Activated T-cell treated with anti-CD3 and anti-CD28 coated beads for 1 hour (primary cell): ENCODE results near the gene APOL1.
"Not testable (repeated sequence)": the region's sequence is repeated elsewhere in the genome, so short reads cannot be mapped to it uniquely, and the experiment has no call there.

ENCODE experiments used
- DNase-seq: peaks from one replicate; pipeline ENCODE4 v3.0.0-alpha.2; 2020; ENCODE audit warnings: low read depth

The APOL1 gene

DNA sequence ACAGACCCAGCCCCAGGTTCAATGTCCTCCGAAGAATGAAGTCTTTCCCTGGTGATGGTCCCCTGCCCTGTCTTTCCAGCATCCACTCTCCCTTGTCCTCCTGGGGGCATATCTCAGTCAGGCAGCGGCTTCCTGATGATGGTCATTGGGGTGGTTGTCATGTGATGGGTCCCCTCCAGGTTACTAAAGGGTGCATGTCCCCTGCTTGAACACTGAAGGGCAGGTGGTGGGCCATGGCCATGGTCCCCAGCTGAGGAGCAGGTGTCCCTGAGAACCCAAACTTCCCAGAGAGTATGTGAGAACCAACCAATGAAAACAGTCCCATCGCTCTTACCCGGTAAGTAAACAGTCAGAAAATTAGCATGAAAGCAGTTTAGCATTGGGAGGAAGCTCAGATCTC lies 14.1 kb downstream of the APOL1 start:
- no peak for DNase-seq

DNA sequence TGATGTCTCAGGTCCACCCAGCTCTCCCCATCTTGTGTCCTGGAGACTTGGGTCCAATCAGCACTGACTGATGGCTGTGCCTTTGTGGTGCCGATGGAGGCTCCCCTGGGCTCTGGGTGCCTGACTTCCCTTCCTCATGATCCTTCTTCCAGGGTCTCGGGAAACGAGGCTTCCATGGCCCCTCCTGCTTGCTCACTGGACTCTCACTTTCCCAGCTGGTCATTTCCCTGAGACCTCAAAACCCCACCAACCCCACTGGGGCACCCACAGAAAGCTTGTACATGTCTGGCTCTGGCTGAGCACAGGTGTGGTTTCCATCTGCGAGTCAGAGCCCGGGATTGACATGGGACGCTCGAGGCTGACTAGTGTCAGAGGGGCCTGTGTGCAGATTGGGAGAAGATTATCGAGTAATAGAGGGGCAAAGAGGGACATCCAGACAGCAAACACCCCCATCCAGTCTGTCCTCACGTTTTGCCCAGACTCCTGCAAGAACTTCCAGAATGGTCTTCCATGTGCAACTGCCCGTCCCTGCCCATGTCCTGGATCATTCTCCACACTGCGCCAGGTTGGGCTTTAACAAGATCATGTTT lies 15.1 kb downstream of the APOL1 start:
- DNase-seq = no peak

GRCh38 chr22:36271231-36271630 lies 18.3 kb downstream of the APOL1 start:
- not testable (repeated sequence) for DNase-seq

DNA sequence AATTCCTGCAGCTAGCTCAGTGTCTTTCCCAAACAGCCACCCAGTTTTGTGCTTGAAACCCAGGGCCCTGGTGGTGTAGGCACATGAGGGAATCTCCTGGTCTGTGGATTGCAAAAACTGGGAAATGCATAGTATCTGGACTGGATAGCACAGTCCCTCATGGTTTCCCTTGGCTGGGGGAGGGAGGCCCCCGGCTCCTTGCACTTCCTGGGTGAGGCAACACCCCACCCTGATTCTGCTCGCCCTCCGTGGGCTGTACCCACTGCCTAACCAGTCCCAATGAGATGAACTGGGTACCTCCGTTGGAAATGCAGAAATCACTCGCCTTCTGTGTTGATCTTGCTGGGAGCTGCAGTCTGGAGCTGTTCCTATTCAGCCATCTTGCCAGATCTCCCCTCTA lies 19.0 kb downstream of the APOL1 start:
- DNase-seq = not testable (repeated sequence)

DNA sequence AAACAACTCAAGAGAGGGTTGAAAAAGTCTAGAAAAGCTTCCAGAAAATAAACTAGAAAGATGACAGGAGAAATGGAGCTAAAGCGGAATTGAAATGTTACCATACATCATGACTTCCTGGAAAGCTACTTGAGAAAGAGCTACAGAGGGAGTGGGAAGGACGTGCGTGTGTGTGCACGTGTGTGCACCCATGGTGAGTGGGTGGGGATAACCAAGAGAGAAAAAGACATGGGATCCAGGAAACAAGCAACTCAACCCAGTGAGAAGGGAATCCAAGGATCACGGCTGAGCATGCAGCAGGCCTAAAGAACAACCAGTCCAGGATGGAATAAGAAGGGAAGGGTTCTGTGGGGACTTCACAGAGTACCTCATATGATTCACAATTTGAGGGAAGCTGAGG lies 21.6 kb downstream of the APOL1 start:
- DNase-seq = no peak

- peak; percentile 44 for DNase-seq
Observed at GRCh38 chr22:36277482-36278291, 24.8 kb downstream of the APOL1 start.

- no peak for DNase-seq
Observed at GRCh38 chr22:36279219-36279666, 26.3 kb downstream of the APOL1 start.

DNA sequence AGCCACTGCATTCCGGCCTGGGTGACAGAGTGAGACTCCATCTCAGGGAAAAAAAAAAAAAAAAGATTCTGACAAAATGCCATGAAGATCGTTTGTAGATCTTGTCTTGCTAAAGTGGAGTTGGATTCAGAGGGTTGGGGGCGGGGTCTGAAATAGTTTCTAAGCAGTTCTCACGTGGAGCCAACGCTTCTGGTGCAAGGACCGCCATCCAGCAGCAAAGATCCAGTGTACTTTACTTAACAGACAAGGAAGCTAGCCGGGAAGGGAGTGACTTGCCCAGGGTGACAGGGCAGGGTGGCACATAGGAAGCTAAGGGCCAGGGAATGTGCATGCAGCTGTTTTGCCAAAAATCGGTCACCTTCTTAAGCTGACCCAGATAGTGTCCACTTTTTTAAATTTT lies 27.4 kb downstream of the APOL1 start:
- DNase-seq = no peak

GRCh38 chr22:36281781-36282327 lies 28.9 kb downstream of the APOL1 start:
- DNase-seq = no peak

DNA sequence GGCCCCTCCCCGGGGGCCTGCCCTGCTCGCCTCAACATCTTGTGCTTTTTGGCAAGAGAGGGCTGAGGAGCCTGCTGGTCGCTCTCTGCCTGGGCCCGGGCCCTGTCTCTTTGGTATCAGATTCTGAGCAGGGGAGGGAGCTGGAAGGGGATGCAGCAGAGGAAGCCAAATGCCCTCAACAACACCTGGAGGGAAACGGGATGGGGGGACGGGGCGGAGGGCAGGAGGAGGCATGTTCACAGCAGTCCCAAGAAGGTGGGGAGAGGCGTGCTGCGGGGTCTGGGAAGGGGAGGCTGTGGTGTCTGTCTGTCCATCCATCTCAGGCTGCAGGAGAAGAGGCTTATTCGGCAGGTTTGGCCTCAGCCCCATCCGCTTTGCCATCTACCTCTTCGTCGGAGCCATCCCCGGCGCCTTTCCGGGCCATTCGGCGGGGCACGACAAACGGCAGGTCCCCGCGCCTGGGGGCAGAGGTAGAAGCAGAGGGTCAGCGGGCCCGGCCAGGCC lies 29.4 kb downstream of the APOL1 start:
- no peak for DNase-seq

- DNase-seq = no peak
Observed at GRCh38 chr22:36284171-36284571, 31.2 kb downstream of the APOL1 start.

DNA sequence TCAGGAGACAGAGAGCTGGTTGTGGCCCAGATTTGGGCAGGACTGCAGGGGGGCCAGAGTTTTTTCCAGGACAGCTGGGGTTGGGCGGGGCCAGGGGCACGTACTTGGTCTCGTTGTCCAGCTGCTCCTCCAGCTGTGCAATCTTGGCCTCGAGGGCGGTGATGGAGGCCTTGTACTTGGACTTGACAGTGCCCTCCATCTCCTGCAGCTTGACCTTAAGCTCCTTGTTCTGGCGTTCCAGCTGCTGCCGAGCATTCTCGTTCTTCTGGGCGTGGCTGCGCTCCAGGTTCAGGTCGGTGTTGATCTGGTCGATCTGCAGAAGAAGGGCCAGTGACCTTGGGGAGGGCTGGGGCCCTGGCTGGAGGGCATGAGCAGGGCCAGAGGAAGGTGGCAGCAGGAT lies 32.1 kb downstream of the APOL1 start:
- no peak for DNase-seq

DNA sequence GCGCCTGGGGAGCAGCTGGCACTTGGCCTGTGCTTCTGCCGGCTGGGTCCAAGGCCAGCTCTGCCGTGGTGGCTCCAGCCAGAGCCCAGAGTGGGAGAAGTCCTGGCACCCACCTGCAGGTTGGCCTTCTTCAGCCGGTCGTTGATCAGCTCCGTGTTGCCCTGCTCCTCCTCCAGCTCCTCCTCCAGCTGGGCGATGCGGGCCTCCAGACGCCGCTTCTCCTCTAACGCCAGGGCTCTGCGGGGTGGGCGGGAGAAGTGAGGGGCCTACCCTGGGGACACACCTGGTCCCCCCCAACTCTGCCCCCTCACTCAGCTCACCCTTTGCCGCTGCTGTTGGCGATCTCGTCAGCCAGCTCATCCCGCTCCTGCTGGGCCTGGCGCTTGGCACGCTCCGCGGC lies 32.6 kb downstream of the APOL1 start:
- DNase-seq = no peak

DNA sequence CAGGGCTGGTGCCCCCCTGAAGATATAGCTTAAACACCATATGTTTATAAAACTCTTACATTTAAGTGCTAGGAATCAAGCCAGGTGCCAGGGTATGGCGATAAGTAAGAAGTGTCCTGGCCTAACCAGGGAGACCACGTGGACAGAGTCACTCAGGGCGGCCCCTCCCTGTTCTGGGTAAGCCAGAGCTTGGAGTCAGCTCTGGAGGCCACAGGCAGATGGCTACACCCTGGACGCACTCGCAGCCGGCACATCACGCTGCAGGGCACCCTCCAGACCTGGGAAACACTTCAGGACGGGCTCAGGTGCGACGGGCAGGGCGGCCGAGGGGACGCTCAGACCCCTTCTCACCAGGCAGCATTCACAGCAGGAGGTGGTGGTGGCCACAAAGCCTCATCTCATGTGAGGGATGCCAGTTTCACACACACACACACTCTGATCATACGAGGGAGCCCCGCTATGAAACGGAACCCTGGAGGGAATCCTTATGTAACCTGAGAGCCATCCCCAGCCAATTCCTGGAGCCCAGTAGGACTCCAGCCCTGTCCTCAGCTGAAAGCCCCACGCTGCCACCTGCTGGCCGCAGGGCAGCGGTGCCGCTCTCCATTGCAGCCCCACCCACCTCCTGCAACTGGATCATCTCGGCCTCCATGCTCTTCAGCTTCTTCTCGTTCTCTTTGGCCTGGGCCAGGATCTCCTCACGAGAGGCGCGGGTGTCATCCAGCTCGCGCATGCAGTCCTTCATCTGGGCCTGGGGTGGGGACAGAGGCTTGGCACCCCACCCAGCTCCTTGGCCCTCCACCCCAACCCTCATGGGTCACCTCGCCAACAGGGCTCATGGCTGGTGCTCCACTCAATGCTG lies 33.4 kb downstream of the APOL1 start:
- peak; percentile 68 for DNase-seq

DNA sequence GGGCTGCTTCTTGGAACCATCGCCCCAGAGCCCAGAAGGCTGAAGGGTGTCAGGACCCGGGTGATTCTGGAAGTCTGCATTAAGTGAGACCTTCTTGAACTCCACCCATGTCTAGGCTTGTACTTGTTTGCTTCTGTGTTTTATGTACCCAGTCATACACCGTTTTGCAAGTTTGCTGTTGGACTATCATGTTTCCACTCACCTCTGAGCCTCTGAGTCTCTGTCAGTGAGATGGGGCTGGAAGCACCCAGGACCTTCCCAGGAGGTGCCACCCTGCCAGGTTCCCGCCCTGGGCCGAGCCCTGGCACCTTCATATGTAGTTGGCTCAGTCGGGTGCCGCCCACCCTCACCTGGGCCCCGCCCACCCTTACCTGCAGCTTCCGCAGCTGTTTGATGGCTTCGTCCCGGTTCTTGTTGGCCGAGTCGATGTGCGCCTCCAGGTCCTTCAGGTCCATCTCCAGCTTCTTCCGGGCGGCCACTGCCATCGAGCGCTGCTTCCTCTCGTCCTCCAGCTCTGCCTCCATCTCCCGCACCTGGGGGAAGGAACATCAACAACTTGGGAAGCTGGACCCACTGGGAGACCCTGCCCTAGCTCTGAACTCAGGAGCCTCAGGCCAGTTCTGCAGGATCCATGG lies 35.1 kb downstream of the APOL1 start:
- no peak for DNase-seq

- no peak for DNase-seq
Observed at GRCh38 chr22:36288571-36289405, 35.9 kb downstream of the APOL1 start.

DNA sequence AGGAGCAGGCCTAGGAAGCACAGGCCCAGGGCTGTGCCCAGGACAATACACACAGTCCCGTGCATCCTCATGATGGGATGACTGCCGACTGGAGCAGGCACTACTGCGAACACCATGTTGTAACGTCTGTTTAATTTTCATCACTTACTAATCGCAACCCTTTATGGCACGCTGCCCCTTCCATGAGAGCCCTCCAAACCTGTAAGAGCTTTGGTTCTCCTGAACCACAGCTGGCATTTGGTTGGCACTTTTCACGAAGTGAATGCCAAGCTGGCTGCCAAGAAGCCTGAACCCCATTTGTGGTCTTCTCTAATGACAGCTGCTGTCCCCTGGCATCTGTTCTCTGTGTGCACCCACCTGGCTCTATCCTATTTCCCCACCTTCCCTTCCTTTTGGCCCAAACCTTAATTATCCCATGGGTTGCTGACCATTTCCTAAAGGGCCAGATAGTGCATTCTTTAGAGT lies 36.5 kb downstream of the APOL1 start:
- no peak for DNase-seq

- not testable (repeated sequence) for DNase-seq
Observed at GRCh38 chr22:36289948-36290371, 37.0 kb downstream of the APOL1 start.

DNA sequence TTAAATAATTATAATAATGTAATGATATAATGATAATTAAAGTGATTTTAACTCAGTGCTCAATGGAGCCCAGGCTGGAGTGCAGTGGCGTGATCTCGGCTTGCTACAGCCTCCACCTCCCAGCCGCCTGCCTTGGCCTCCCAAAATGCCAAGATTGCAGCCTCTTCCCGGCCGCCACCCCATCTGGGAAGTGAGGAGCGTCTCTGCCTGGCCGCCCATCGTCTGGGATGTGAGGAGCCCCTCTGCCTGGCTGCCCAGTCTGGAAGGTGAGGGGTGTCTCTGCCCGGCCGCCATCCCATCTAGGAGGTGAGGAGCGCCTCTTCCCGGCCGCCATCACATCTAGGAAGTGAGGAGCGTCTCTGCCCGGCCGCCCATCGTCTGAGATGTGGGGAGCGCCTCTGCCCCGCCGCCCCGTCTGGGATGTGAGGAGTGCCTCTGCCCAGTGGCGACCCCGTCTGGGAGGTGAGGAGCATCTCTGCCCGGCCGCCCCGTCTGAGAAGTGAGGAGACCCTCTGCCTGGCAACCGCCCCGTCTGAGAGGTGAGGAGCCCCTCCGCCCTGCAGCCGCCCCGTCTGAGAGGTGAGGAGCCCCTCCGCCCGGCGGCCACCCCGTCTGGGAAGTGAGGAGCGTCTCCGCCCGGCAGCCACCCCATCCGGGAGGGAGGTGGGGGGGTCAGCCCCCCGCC lies 37.6 kb downstream of the APOL1 start:
- DNase-seq = not testable (repeated sequence)
